ENCODE data around the gene COL8A1.

Gene COL8A1

DNA sequence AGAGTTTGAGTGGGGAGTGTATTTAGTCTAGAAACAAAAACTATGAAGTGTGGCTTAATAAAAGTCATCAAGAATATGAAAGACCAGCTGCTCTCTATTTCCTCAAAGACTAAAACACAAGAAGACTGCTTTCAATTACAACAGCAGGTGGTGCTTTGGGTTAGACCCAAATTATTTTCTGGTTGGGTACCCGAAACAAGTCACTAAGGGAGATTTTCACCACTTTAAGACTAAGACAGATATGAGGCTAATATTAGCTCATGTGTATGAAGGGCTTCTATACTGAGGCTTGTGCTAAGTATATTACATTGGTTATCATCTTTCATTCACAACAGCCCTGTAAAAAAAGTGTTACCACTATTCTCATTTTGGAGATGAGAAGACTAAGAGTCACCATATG, 43.1 kb downstream of the COL8A1 start:
- H3K36me3 ChIP-seq (ENCODE audit: insufficient read depth, low read depth, low read length), result no peaks in the 10 kb centered on the region

DNA sequence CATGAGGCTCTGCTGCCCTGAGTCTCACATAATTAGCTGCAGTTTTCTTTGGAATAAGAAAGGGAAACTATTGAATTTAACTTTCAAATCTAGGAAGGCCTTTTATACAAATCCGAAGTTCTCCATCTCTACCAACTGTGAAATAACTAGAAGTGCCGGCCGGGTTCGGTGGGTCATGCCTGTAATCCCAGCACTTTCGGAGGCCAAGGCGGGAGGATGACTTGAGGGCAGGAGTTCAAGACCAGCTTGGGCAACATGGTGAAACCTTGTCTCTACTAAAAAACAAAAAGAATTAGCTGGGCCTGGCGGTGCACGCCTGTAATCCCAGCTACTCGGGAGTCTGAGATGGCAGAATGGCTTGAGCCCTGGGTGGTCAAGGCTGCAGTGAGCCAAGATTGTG, 43.6 kb downstream of the COL8A1 start:
- H3K36me3 ChIP-seq (ENCODE audit: insufficient read depth, low read depth, low read length), result no peaks in the 10 kb centered on the region
- H3K4me1 ChIP-seq (ENCODE audit: insufficient read depth, low read length), result peaks cover 4% of the 10 kb centered on the region; the same call in 1 of the 2 replicates
- no peaks in the 10 kb centered on the region for H3K9me3 ChIP-seq (ENCODE audit: insufficient read depth, low read depth, low read length)
- H3K9ac ChIP-seq (ENCODE audit: low read depth, low read length), result no peak overlapping the region
- no peak overlapping the region for H3K4me3 ChIP-seq (ENCODE audit: low read length)
- H3K27me3 ChIP-seq (ENCODE audit: insufficient read depth, low read length), result no peaks in the 10 kb centered on the region
- H3K27ac ChIP-seq (ENCODE audit: low read length), result no peak overlapping the region

More for the DNA sequence above, 43.1 kb downstream of the COL8A1 start:
- Histone ChIP-seq H3K4me3 (ENCODE audit: low read length) (no peak overlapping the region), H3K4me1 (ENCODE audit: insufficient read depth, low read length) (peaks cover 4% of the 10 kb centered on the region; the same call in 1 of the 2 replicates), H3K9me3 (ENCODE audit: insufficient read depth, low read depth, low read length) (no peaks in the 10 kb centered on the region), H3K27ac (ENCODE audit: low read length) (no peak overlapping the region), H3K27me3 (ENCODE audit: insufficient read depth, low read length) (no peaks in the 10 kb centered on the region), H3K9ac (ENCODE audit: low read depth, low read length) (no peak overlapping the region)

DNA sequence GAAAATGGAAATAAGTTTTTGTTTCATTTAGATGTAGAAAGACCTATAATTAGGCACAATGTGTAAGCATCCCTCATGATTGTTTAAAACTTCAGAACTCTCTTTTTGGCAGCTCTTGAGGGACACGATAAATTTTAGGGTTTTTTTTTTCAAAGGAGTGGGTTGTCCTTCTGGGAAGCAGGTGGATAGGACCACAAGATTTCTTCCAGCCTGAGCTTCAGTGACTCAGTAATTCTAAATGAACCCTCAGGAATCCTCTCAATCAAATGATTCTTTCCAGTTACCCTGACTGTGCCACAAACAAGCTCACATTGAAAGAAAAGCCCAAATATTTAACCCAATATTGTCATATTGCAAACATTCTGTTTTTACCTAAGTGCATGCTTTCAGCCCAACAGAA, 45.1 kb downstream of the COL8A1 start:
- no peaks in the 10 kb centered on the region for H3K9me3 ChIP-seq (ENCODE audit: insufficient read depth, low read depth, low read length)
- no peaks in the 10 kb centered on the region for H3K36me3 ChIP-seq (ENCODE audit: insufficient read depth, low read depth, low read length)
- H3K9ac ChIP-seq (ENCODE audit: low read depth, low read length), result no peak overlapping the region
- no peak overlapping the region for H3K27ac ChIP-seq (ENCODE audit: low read length)
- H3K4me3 ChIP-seq (ENCODE audit: low read length), result no peak overlapping the region
- no peaks in the 10 kb centered on the region for H3K27me3 ChIP-seq (ENCODE audit: insufficient read depth, low read length)
- no peaks in the 10 kb centered on the region for H3K4me1 ChIP-seq (ENCODE audit: insufficient read depth, low read length)

DNA sequence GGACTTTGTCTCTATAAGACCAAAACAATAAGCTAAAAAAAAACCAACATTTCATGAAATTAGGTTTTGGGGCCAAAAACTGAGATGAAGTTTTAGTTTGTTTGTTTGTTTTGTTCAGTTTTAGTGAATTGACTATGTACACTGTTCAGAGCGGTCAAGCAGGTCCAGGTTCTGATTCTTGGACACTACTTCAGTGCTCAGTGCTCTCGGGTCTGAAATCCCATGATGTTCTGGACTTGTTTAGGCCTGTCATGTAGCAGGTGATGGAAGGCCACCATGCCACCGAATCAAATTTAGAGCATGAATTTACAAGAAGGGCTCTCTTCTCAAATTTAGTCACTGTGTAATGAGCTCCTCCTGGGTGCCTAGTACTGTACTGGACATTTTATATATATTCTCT, 45.5 kb downstream of the COL8A1 start:
- Histone ChIP-seq H3K27ac (ENCODE audit: low read length) (no peak overlapping the region), H3K4me3 (ENCODE audit: low read length) (no peak overlapping the region), H3K4me1 (ENCODE audit: insufficient read depth, low read length) (no peaks in the 10 kb centered on the region)

DNA sequence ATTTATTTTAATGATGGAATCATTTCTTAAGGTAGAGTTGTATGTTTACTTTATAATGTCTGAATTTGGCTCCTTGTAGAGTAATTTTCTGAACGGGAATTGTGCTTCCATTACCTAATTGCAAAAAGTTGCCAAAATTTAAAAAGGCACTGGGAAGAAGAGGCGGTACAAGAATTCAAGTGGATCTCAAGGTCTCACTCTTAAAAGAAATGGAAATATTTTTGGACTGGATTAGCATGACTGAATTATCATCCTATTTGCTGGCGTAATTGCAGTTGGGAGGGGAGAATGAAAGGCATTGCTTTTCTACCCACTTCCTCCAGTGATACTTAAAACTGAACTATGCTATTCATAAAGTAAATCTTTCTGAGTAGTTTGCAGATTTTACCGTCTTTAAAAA, 46.2 kb downstream of the COL8A1 start:
- H3K9me3 ChIP-seq (ENCODE audit: insufficient read depth, low read depth, low read length), result no peaks in the 10 kb centered on the region
- H3K4me1 ChIP-seq (ENCODE audit: insufficient read depth, low read length), result no peaks in the 10 kb centered on the region
- H3K36me3 ChIP-seq (ENCODE audit: insufficient read depth, low read depth, low read length), result no peaks in the 10 kb centered on the region
- H3K27ac ChIP-seq (ENCODE audit: low read length), result no peak overlapping the region
- no peak overlapping the region for H3K4me3 ChIP-seq (ENCODE audit: low read length)
- no peaks in the 10 kb centered on the region for H3K27me3 ChIP-seq (ENCODE audit: insufficient read depth, low read length)
- no peak overlapping the region for H3K9ac ChIP-seq (ENCODE audit: low read depth, low read length)

More for the DNA sequence above, 45.5 kb downstream of the COL8A1 start:
- H3K9ac ChIP-seq (ENCODE audit: low read depth, low read length), result no peak overlapping the region
- no peaks in the 10 kb centered on the region for H3K9me3 ChIP-seq (ENCODE audit: insufficient read depth, low read depth, low read length)
- H3K27me3 ChIP-seq (ENCODE audit: insufficient read depth, low read length), result no peaks in the 10 kb centered on the region
- H3K36me3 ChIP-seq (ENCODE audit: insufficient read depth, low read depth, low read length), result no peaks in the 10 kb centered on the region

DNA sequence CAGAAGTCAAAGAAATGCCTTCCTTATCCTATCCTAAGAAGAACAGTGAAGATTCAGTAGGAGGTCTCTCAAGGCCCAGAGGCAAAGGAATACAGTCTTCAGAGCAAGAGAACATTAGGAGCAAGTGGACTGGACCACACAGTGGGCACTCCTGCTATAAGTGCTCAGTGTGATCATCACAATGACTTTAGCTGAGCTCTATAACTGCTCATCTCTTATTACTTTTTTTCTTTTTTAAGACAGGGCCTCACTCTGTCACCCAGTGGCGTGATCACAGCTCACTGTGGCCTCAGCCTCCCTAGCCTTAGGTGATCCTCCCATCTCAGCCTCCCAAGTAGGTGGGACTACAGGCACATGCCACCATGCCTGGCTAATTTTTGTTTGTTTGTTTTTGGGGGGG, 48.1 kb downstream of the COL8A1 start:
- H3K9ac ChIP-seq (ENCODE audit: low read depth, low read length), result no peak overlapping the region
- no peaks in the 10 kb centered on the region for H3K36me3 ChIP-seq (ENCODE audit: insufficient read depth, low read depth, low read length)
- no peaks in the 10 kb centered on the region for H3K9me3 ChIP-seq (ENCODE audit: insufficient read depth, low read depth, low read length)
- no peak overlapping the region for H3K27ac ChIP-seq (ENCODE audit: low read length)
- H3K27me3 ChIP-seq (ENCODE audit: insufficient read depth, low read length), result no peaks in the 10 kb centered on the region
- H3K4me1 ChIP-seq (ENCODE audit: insufficient read depth, low read length), result no peaks in the 10 kb centered on the region
- H3K4me3 ChIP-seq (ENCODE audit: low read length), result no peak overlapping the region

DNA sequence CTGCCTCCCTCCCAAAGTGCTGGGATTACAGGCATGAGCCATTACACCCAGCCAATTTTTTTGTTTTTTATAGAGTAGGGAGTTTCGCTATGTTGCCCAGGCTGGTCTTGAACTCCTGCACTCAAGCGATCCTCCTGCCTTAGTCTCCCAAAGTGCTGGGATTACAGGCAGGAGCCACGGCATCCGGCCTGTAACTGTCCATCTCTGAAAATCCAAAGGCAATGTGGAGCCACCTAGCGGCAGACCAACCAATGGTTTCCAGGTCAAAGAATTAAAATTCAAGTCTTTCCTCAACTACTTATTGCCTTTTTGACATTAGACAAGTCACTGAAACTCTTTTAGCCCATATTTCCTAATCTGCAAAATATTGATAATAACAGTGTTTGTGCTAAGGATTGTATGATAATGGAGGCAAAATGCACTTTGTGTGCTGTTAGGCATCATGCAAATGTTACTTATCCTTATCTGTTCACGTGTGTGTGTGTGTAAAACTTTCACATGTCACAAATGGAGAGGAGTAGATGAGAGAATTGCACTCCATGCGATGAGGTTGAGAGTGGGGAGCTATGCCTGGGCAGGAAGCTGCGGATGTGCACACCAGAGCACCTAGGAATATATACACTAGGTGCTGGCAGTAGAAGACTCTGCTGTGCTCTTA, 48.7 kb downstream of the COL8A1 start:
- Histone ChIP-seq H3K4me3 (ENCODE audit: low read length) (no peak overlapping the region), H3K9ac (ENCODE audit: low read depth, low read length) (no peak overlapping the region), H3K36me3 (ENCODE audit: insufficient read depth, low read depth, low read length) (no peaks in the 10 kb centered on the region), H3K27me3 (ENCODE audit: insufficient read depth, low read length) (no peaks in the 10 kb centered on the region), H3K9me3 (ENCODE audit: insufficient read depth, low read depth, low read length) (no peaks in the 10 kb centered on the region), H3K27ac (ENCODE audit: low read length) (no peak overlapping the region), H3K4me1 (ENCODE audit: insufficient read depth, low read length) (no peaks in the 10 kb centered on the region)

DNA sequence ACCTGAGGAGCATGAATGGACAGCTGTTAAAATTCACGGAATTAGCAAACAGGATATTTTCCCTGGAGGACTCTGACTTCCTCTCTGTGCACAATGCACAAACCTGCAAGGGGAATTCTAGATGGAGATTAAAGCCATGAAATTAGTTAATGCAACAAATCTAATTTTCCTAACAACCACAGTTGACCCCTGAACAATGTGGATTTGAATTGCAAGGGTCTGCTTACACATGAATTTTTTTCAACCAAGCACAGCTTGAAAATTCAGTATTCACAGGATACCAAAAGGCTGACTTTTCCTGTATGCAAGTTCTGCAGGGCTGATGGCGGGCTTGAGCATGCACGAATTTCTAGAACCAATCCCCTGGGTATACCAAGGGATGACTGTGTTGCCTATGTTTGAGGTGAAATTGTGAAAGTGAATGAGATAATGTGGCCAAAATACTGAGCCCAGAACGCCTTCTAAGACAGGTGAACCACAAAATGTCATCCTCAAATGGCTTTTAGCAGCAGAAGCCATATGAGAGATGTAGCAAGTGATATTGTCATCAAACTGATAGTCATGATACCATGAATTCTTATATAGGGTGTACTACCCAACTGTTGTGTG, 52.5 kb downstream of the COL8A1 start:
- Histone ChIP-seq H3K27me3 (ENCODE audit: insufficient read depth, low read length) (no peaks in the 10 kb centered on the region), H3K4me3 (ENCODE audit: low read length) (no peak overlapping the region), H3K9me3 (ENCODE audit: insufficient read depth, low read depth, low read length) (no peaks in the 10 kb centered on the region), H3K27ac (ENCODE audit: low read length) (no peak overlapping the region), H3K4me1 (ENCODE audit: insufficient read depth, low read length) (no peaks in the 10 kb centered on the region), H3K36me3 (ENCODE audit: insufficient read depth, low read depth, low read length) (no peaks in the 10 kb centered on the region), H3K9ac (ENCODE audit: low read depth, low read length) (no peak overlapping the region)

DNA sequence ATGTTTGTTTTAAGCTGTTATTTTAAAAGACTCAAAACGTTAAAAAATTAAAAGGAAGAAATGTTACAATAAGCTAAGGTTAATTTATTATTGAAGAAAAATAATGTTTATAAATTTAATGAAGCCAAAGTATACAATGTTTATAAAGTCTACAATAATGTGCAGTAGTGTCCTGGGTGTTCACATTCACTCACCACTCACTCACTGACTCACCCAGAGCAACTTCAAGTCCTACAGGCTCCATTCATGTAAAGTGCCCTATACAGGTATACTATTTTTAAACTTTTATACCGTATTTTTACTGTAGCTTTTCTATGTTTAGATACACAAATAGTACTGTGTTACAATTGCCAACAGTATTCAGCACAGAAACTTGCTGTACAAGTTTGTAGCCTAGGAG, 55.2 kb downstream of the COL8A1 start:
- no peaks in the 10 kb centered on the region for H3K27me3 ChIP-seq (ENCODE audit: insufficient read depth, low read length)
- H3K4me3 ChIP-seq (ENCODE audit: low read length), result no peak overlapping the region
- no peaks in the 10 kb centered on the region for H3K9me3 ChIP-seq (ENCODE audit: insufficient read depth, low read depth, low read length)
- no peaks in the 10 kb centered on the region for H3K4me1 ChIP-seq (ENCODE audit: insufficient read depth, low read length)
- no peak overlapping the region for H3K27ac ChIP-seq (ENCODE audit: low read length)
- H3K9ac ChIP-seq (ENCODE audit: low read depth, low read length), result no peak overlapping the region
- H3K36me3 ChIP-seq (ENCODE audit: insufficient read depth, low read depth, low read length), result no peaks in the 10 kb centered on the region

DNA sequence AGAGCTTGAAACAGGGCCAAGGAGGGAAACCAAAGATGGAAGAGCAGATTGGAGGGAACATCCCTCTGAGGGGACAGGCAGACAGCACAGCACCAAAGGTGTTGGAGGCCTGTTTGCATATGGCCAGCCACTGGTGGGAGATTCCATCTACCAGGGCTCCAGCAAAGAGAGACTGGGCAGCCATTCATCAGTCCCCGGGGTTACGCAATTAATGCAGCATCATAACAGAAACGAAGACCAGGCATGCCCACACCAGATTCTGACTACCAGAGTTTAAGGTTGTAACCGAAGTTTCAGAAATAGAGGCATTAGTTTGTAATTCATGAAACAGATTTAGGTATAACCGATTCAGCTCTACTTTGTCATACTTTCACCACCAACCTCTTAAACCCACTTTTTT, 58.1 kb downstream of the COL8A1 start:
- H3K9ac ChIP-seq (ENCODE audit: low read depth, low read length), result no peak overlapping the region
- no peaks in the 10 kb centered on the region for H3K27me3 ChIP-seq (ENCODE audit: insufficient read depth, low read length)
- H3K4me1 ChIP-seq (ENCODE audit: insufficient read depth, low read length), result no peaks in the 10 kb centered on the region
- no peaks in the 10 kb centered on the region for H3K9me3 ChIP-seq (ENCODE audit: insufficient read depth, low read depth, low read length)
- H3K4me3 ChIP-seq (ENCODE audit: low read length), result no peak overlapping the region
- no peak overlapping the region for H3K27ac ChIP-seq (ENCODE audit: low read length)
- no peaks in the 10 kb centered on the region for H3K36me3 ChIP-seq (ENCODE audit: insufficient read depth, low read depth, low read length)

DNA sequence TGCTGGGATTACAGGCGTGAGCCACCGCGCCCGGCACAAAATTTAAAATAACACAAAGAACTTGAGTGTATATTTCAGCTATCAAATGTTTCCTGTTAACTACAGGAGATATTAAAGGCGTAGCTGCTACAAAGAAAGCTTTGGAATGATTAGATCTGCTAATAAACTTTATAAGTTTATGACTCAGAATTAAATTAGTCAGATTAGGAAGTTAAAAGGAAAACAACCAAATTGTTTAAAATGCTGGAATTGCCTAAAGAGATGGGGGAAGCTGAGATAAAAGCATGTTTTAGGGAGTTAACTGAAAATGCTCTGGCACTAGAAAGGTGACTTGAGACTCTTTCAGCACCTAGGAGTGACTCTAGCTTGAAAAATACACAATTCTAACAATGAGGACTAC, 58.9 kb downstream of the COL8A1 start:
- Histone ChIP-seq H3K27me3 (ENCODE audit: insufficient read depth, low read length) (no peaks in the 10 kb centered on the region), H3K9me3 (ENCODE audit: insufficient read depth, low read depth, low read length) (no peaks in the 10 kb centered on the region), H3K27ac (ENCODE audit: low read length) (no peak overlapping the region), H3K4me1 (ENCODE audit: insufficient read depth, low read length) (no peaks in the 10 kb centered on the region; the same call in 1 of the 2 replicates), H3K9ac (ENCODE audit: low read depth, low read length) (no peak overlapping the region), H3K36me3 (ENCODE audit: insufficient read depth, low read depth, low read length) (no peaks in the 10 kb centered on the region), H3K4me3 (ENCODE audit: low read length) (no peak overlapping the region)

DNA sequence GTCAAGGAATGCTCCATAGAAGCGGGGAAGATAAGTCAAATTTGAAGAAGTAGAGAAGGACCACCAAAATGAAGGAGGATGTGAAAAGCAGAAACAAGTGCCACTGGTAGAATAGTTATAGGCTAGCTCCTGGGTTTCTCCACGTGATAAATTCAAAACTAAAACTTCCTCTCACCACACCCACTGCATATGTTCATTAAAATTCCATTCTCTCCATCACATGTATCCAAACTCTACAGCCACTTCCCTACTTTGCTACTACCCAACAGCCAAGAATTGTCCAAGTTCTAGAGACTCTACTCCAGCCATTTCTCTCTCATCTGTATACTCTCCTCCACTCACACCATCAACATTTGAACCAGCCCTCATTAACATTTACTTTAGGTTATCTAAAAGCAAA, 60.5 kb downstream of the COL8A1 start:
- Histone ChIP-seq H3K9me3 (ENCODE audit: insufficient read depth, low read depth, low read length) (no peaks in the 10 kb centered on the region), H3K27ac (ENCODE audit: low read length) (no peak overlapping the region), H3K4me3 (ENCODE audit: low read length) (no peak overlapping the region), H3K27me3 (ENCODE audit: insufficient read depth, low read length) (no peaks in the 10 kb centered on the region), H3K4me1 (ENCODE audit: insufficient read depth, low read length) (no peaks in the 10 kb centered on the region; the same call in 1 of the 2 replicates), H3K36me3 (ENCODE audit: insufficient read depth, low read depth, low read length) (no peaks in the 10 kb centered on the region), H3K9ac (ENCODE audit: low read depth, low read length) (no peak overlapping the region)
